ENCODE data around the gene APOBEC2. TPM values are rescaled to one million over a fixed set of nuclear protein-coding genes. Genes with fewer than 3 reads are reported as not detected.

APOBEC2 gene
- total RNA-seq, 2 experiments from 2014 or later: not detected

- Histone ChIP-seq H3K4me2 (ENCODE audit: low read length) (no peak overlapping the region), H3K36me3 (ENCODE audit: insufficient read depth, low read length) (no peaks in the 10 kb centered on the region), H3K79me2 (ENCODE audit: insufficient read depth, low read depth, low read length) (no peaks in the 10 kb centered on the region), H3K27ac (ENCODE audit: low read depth, low read length, poor library complexity, severe bottlenecking) (no peak overlapping the region), H3K4me3 (ENCODE audit: low read depth, low read length, poor library complexity, severe bottlenecking) (no peak overlapping the region), H3K4me1 (ENCODE audit: insufficient read depth, low read length, poor library complexity, severe bottlenecking) (peaks cover 13% of the 10 kb centered on the region), H2AFZ (ENCODE audit: low read length) (no peak overlapping the region), H3K9me3 (ENCODE audit: low read length) (no peaks in the 10 kb centered on the region), H3K9me2 (ENCODE audit: insufficient read depth, low read length) (no peaks in the 10 kb centered on the region), H4K20me1 (ENCODE audit: insufficient read depth, low read length) (no peaks in the 10 kb centered on the region)
- ChIA-PET CTCF (ENCODE audit: unreplicated experiment) (no interaction called here), POLR2A (no interaction called here)
- no peak for TF ChIP-seq EZH2phosphoT487 (IDR thresholded peaks at IDR 0.05; ENCODE audit: borderline replicate concordance, low read depth, low read length)
- no peak for TF ChIP-seq CTCF (conservative IDR thresholded peaks at IDR 0.05; ENCODE audit: low read length)
- BruUV-seq (replicated peaks): no TSS peak
- no peak for DNase-seq (ENCODE audit: low spot score)
- intact Hi-C loops (cut with micrococcal nuclease; ENCODE audit: unreplicated experiment): no loop called here
Measured at GRCh38 chr6:41023114-41023513, 29.9 kb upstream of the APOBEC2 start.

- no peaks in the 10 kb centered on the region for H4K20me1 ChIP-seq (ENCODE audit: insufficient read depth, low read length)
- H3K9me3 ChIP-seq (ENCODE audit: low read length): no peaks in the 10 kb centered on the region
- POLR2A ChIA-PET: no interaction called here
- H3K4me1 ChIP-seq (ENCODE audit: insufficient read depth, low read length, poor library complexity, severe bottlenecking): peaks cover 22% of the 10 kb centered on the region
- no peak overlapping the region for H3K4me3 ChIP-seq (ENCODE audit: low read depth, low read length, poor library complexity, severe bottlenecking)
- CTCF ChIA-PET (ENCODE audit: unreplicated experiment): no interaction called here
- no peak overlapping the region for H3K4me2 ChIP-seq (ENCODE audit: low read length)
- no peak overlapping the region for H3K27ac ChIP-seq (ENCODE audit: low read depth, low read length, poor library complexity, severe bottlenecking)
- no peaks in the 10 kb centered on the region for H3K79me2 ChIP-seq (ENCODE audit: insufficient read depth, low read depth, low read length)
- TF ChIP-seq EZH2phosphoT487 (IDR thresholded peaks at IDR 0.05; ENCODE audit: borderline replicate concordance, low read depth, low read length) (no peak), CTCF (conservative IDR thresholded peaks at IDR 0.05; ENCODE audit: low read length) (no peak)
- H2AFZ ChIP-seq (ENCODE audit: low read length): no peak overlapping the region
- no peaks in the 10 kb centered on the region for H3K9me2 ChIP-seq (ENCODE audit: insufficient read depth, low read length)
- intact Hi-C loops (cut with micrococcal nuclease; ENCODE audit: unreplicated experiment): no loop called here
- no peaks in the 10 kb centered on the region for H3K36me3 ChIP-seq (ENCODE audit: insufficient read depth, low read length)
- BruUV-seq (replicated peaks): no TSS peak
- no peak for DNase-seq (ENCODE audit: low spot score)
Measured at GRCh38 chr6:41025966-41026530, 27.0 kb upstream of the APOBEC2 start.

GRCh38 chr6:41027241-41027640, 25.8 kb upstream of the APOBEC2 start:
- BruUV-seq (replicated peaks): no TSS peak

More at GRCh38 chr6:41027241-41027640, 25.8 kb upstream of the APOBEC2 start:
- H3K9me3 ChIP-seq (ENCODE audit: low read length): no peaks in the 10 kb centered on the region
- POLR2A ChIA-PET: no interaction called here
- no peaks in the 10 kb centered on the region for H3K36me3 ChIP-seq (ENCODE audit: insufficient read depth, low read length)
- H3K4me3 ChIP-seq (ENCODE audit: low read depth, low read length, poor library complexity, severe bottlenecking): peak overlapping the region; percentile 59
- H3K79me2 ChIP-seq (ENCODE audit: insufficient read depth, low read depth, low read length): no peaks in the 10 kb centered on the region
- TF ChIP-seq CTCF (conservative IDR thresholded peaks at IDR 0.05; ENCODE audit: low read length) (no peak), EZH2phosphoT487 (IDR thresholded peaks at IDR 0.05; ENCODE audit: borderline replicate concordance, low read depth, low read length) (no peak)
- no peak overlapping the region for H3K27ac ChIP-seq (ENCODE audit: low read depth, low read length, poor library complexity, severe bottlenecking)
- no peak for DNase-seq (ENCODE audit: low spot score)
- no peaks in the 10 kb centered on the region for H4K20me1 ChIP-seq (ENCODE audit: insufficient read depth, low read length)
- peak overlapping the region; percentile 73 for H3K4me2 ChIP-seq (ENCODE audit: low read length)
- no peaks in the 10 kb centered on the region for H3K9me2 ChIP-seq (ENCODE audit: insufficient read depth, low read length)
- H2AFZ ChIP-seq (ENCODE audit: low read length): peak overlapping the region; percentile 94
- CTCF ChIA-PET (ENCODE audit: unreplicated experiment): interaction anchor here (1.9 kb wide), 1 partner anchor 19 kb away, joined by 6 read pairs; no protein-coding TSS in a partner anchor
- intact Hi-C loops (cut with micrococcal nuclease; ENCODE audit: unreplicated experiment): no loop called here
- peaks cover 22% of the 10 kb centered on the region for H3K4me1 ChIP-seq (ENCODE audit: insufficient read depth, low read length, poor library complexity, severe bottlenecking)
